HUES6 (cell line): ENCODE results near the gene CMIP.

Experiments used
- H3K27ac ChIP-seq: 2 replicates; pipeline ENCODE4 v1.7.0; 2013; ENCODE audit warnings: low read depth, mild to moderate bottlenecking, low read length, inconsistent platforms
- H3K27me3 ChIP-seq: 2 replicates; pipeline ENCODE4 v1.6.1; 2013; ENCODE audit warnings: low read length; ENCODE audit not compliant: control insufficient read depth, insufficient read depth
- H3K36me3 ChIP-seq: 2 replicates; pipeline ENCODE4 v1.6.1; 2013; ENCODE audit warnings: low read length; ENCODE audit not compliant: control insufficient read depth, insufficient read depth
- H3K4me1 ChIP-seq: 2 replicates; pipeline ENCODE4 v1.6.1; 2013; ENCODE audit warnings: low read length; ENCODE audit not compliant: control insufficient read depth, insufficient read depth
- H3K4me3 ChIP-seq: 2 replicates; pipeline ENCODE4 v1.5.1; 2013; ENCODE audit warnings: low read depth, low read length
- H3K9ac ChIP-seq: one replicate; pipeline ENCODE4 v1.6.1; 2013; ENCODE audit warnings: mild to moderate bottlenecking, low read length
- H3K9me3 ChIP-seq: 2 replicates; pipeline ENCODE4 v1.6.1; 2013; ENCODE audit warnings: low read depth, low read length; ENCODE audit not compliant: control insufficient read depth, insufficient read depth

Gene CMIP

DNA sequence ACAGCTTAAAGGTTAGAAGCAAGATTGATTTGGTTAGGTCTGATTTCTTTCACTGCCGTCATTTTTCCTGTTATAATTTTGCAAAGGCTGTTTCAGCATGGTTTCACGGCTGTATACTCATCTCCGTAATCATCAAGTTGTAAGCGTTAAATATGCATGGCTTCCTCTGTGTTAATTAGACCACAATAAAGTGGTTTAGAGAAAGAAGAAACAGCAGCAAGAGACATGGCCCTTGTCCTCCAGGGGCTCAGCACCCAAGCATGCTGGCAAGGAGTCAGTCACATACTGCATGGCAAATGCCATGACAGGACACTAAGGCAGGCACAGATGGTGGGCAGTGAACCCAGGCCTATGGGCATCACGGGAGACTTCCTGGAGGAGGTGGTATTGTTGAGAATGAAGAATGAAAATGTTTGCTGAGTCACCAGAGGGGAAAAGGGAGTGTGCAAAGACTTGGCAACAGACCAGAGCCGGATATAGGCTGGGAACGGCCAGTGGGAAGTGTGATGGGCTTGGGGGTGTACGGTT lies 273.1 kb downstream of the CMIP start:
- Histone ChIP-seq H3K9ac (peak overlapping the region; percentile 29), H3K36me3 (no peaks in the 10 kb centered on the region), H3K4me1 (peaks cover 48% of the 10 kb centered on the region), H3K4me3 (no peak overlapping the region), H3K27ac (no peak overlapping the region), H3K27me3 (no peaks in the 10 kb centered on the region), H3K9me3 (no peaks in the 10 kb centered on the region)

DNA sequence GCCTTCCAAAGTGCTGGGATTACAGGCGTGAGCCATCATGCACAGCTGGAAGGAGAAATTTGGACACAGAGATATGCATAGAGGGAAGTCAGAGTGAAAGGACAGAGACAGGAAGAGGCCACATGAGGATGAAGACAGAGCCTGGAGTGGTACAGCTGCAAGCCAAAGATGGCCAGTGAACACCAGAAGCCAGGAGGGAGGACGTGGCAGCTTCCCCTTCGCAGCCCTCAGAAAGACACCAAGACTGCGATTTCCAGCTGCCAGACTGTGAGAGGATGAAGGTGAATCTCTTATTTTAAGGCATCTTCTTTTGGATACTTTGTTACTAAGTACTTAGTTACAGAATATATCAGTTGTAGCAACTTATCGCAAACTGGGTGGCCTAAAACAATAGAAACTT lies 274.0 kb downstream of the CMIP start:
- Histone ChIP-seq H3K9ac (no peak overlapping the region), H3K4me1 (peaks cover 42% of the 10 kb centered on the region), H3K27ac (no peak overlapping the region), H3K36me3 (no peaks in the 10 kb centered on the region), H3K9me3 (no peaks in the 10 kb centered on the region), H3K4me3 (no peak overlapping the region), H3K27me3 (no peaks in the 10 kb centered on the region)

DNA sequence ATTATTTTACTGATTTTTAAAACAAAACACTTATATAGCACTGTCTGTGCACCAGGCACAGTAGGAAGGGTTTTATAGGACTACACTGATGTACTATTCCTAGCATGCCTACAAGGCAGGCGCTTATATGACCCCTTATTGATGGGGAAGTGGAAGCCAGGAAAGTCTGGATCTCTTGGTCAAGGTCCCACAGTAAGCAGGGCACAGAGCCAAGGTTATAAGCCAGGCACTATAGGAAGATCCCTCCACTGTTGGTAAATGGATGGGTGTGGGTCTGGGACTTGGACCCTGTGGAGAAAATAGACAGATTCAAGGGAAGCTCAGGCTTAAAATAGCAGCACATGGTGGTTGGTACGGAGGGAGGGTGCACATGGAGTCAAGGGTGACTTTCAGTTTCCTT lies 275.4 kb downstream of the CMIP start:
- peaks cover 43% of the 10 kb centered on the region for H3K4me1 ChIP-seq
- H3K36me3 ChIP-seq, result no peaks in the 10 kb centered on the region
- no peak overlapping the region for H3K27ac ChIP-seq
- no peak overlapping the region for H3K4me3 ChIP-seq
- H3K27me3 ChIP-seq, result no peaks in the 10 kb centered on the region
- H3K9ac ChIP-seq, result no peak overlapping the region
- H3K9me3 ChIP-seq, result no peaks in the 10 kb centered on the region

DNA sequence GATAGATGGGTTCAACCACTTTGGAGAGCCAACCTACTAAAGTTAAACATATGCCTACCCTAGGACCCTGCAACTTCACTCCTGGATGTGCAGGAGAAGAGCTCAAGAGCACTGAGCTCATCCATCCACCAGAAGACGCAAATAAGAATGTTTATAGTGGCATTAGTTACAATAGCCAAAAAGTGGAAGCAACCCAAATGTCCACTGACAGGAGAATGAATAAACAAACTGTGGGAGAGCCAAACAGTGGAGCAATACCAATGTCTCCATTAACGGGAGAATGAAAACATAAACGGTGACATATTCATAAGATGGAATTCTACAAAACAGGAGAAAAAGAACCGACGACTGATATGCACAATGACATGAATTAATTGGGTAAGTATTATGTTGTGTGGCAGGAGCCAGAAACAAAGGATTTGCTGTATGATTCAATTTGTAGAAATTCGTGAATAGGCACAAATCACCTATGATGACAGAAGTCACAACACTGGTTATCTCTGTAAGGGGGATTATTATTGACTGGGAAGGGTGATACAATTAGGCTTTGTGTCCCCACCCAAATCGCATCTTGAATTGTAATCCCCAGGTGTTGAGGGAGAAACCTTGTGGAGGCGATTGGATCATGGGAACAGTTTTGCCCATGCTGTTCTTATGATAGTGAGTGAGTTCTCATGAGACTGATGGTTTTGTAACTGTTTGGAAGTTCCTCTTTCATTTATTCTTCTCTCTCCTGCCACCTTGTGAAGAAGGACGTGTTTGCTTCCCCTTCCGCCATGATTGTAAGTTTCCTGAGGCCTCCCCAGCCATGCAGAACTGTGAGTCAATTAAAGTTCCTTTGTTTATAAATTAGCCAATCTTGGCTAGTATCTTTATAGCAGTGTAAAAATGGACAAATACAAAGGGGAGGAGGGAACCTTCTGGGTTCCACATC lies 276.6 kb downstream of the CMIP start:
- no peak overlapping the region for H3K4me3 ChIP-seq
- H3K9me3 ChIP-seq, result no peaks in the 10 kb centered on the region
- no peaks in the 10 kb centered on the region for H3K27me3 ChIP-seq
- H3K9ac ChIP-seq, result no peak overlapping the region
- peaks cover 35% of the 10 kb centered on the region for H3K4me1 ChIP-seq
- no peak overlapping the region for H3K27ac ChIP-seq
- H3K36me3 ChIP-seq, result no peaks in the 10 kb centered on the region

DNA sequence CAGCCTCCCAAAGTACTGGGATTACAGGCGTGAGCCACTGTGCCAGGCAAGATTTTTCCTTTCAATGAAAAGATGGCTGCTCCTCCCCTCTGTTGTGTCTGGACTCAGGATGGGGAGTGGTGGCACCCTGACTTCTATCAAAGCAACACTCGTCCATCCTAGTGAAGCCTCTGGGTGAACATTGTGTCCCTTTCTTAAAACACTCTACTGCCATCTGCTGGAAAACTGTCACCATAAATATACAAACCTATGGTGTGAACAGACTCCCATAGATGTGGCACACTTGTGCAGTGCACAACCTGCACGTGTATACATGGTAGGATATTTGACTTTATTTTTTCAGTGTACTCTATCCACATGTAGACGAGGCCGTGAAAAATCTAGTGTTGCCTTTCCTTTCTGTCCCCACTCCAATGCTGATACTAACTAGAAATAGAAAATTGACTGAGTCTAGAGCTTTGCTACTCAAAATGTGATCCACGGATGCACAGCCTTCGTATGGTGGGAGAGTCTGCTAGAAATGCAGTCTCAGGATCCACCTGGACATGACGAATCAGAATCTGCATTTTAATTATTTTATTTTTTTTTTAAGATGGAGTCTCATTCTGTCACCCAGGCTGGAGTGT lies 278.6 kb downstream of the CMIP start:
- no peak overlapping the region for H3K27ac ChIP-seq
- peaks cover 21% of the 10 kb centered on the region for H3K4me1 ChIP-seq
- no peaks in the 10 kb centered on the region for H3K9me3 ChIP-seq
- no peaks in the 10 kb centered on the region for H3K36me3 ChIP-seq
- no peak overlapping the region for H3K9ac ChIP-seq
- H3K4me3 ChIP-seq, result no peak overlapping the region
- no peaks in the 10 kb centered on the region for H3K27me3 ChIP-seq

DNA sequence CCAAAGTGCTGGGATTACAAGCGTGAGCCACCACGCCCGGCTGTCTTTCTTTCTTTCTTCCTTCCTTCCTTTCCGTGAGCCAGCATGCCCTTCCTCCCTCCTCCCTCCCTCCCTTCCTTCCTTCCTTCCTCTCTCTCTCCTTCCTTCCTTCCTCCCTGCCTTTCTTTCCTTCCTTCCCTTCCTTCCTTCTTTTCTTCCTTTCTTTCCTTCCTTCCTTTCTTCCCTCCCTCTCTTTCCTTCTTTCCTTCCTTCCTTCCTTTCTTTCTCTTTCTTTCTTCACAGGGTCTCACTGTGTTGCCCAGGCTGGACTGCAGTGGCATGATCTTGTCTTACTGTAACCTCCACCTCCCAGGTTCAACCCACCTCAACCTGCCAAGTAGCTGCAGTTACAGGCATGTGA lies 283.8 kb downstream of the CMIP start:
- H3K9me3 ChIP-seq, result no peaks in the 10 kb centered on the region
- no peak overlapping the region for H3K9ac ChIP-seq
- no peak overlapping the region for H3K27ac ChIP-seq
- H3K36me3 ChIP-seq, result no peaks in the 10 kb centered on the region
- no peak overlapping the region for H3K4me3 ChIP-seq
- H3K4me1 ChIP-seq, result peaks cover 33% of the 10 kb centered on the region
- no peaks in the 10 kb centered on the region for H3K27me3 ChIP-seq

DNA sequence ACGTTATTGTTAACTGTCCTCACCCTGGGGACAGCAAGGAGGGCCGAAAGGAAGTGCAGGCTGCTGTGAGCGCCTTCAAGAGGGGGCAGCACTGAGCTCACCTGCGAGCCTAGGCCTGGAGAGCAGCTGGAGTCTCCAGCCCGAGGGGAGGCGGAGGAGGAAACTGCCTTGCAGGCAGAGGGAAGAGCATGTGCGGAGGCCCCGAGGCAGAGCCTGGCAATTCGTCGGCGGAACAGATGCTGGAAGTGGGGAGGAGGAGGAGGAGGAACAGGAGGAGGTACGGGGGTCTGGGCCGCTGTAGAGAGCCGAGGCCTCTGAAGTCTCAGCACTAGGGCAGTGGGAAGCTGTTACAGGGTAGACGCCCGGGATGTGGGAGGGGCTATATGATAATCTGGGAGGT lies 284.8 kb downstream of the CMIP start:
- Histone ChIP-seq H3K27me3 (no peaks in the 10 kb centered on the region), H3K4me3 (no peak overlapping the region), H3K9me3 (no peaks in the 10 kb centered on the region), H3K9ac (no peak overlapping the region), H3K36me3 (no peaks in the 10 kb centered on the region), H3K27ac (no peak overlapping the region), H3K4me1 (peaks cover 30% of the 10 kb centered on the region)

DNA sequence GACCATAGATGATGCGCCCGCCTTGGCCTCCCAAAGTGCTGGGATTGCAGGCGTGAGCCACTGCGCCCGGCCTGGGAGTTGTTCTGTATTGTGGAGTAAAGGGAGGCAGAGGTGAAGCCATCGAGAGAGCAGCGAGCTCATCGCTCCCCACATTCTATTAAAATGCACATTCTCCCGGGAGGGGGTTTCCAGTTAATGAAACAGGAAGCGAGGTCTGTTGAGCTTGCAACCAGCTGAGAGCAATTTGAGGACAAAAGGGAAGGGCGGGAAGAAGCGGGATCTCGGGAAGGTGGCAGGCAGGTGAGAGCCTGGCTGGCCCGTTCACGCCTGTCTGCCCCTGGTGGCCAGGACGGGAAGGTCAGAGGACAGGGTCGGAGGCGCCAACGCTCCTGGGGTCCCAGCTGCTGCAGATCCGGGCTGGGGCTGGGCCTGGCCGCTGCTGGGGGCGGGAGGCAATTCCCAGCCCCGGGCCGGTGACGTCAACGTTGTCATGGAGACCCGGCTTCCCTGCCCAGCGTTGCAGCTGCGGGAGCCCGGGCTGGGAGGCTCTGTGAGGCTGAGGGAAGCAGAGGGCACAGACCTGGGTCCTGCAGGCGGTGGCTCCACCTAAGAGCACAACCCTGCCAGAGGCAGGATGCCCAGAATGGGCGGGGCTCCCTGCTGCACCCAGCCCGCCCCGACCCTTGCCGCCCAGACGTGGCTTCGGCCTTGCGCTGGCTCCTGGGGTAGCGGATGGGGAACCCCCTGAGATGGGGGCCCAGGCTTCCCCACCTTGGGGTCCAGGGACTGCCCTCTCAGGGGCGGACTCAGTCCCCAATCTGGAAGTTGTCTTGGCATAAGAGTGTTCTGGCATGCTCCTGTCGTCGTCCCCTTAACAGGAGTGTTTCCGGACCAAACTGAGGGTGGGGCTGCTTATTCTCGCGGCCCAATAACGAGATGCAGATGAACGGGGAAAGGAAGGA lies 285.8 kb downstream of the CMIP start:
- Histone ChIP-seq H3K4me1 (peaks cover 22% of the 10 kb centered on the region), H3K9me3 (no peaks in the 10 kb centered on the region), H3K36me3 (no peaks in the 10 kb centered on the region), H3K27me3 (no peaks in the 10 kb centered on the region), H3K9ac (peak overlapping the region; percentile 65), H3K4me3 (peak overlapping the region; percentile 48), H3K27ac (peak overlapping the region; percentile 76)

DNA sequence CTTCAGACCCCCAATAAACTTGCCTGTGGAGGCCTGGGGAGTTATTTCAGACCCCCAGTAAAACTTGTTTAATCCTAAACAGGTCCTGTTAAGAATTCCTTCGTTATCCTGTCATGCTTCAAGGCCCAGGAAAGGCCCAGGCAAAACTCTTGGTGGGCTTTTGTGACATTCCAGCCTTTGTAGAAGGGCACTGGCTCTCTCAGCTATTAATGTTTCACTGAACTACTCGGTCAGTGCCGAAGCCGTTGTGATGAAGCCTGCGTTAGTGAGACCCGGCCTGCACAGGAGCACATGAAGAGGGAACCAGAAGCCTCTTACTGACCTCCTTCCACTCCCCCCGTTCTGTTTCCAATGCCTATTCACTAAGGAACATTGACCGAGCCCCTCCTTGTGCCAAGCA lies 287.0 kb downstream of the CMIP start:
- Histone ChIP-seq H3K4me1 (peaks cover 22% of the 10 kb centered on the region), H3K4me3 (no peak overlapping the region), H3K9me3 (no peaks in the 10 kb centered on the region), H3K36me3 (no peaks in the 10 kb centered on the region), H3K9ac (no peak overlapping the region), H3K27ac (no peak overlapping the region), H3K27me3 (no peaks in the 10 kb centered on the region)

DNA sequence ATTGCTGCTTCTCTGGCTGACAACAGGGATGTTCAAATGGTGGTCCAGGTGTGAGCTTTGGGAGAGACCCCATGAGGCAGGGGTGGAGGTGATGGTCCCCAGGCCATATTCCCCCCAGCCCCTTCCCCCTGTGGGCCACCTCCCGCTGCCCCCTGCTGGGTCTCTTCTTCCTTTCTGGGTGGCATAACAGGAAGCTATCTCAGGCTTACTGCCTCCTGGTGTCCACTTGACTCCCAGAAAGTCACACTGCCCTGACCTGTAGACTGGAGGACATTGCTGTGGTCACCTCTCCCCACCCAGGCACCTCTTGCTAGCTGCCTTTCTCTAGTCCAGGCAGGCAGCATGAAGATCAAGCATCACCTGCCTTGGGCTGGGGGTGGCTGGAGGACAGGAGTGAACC lies 288.1 kb downstream of the CMIP start:
- Histone ChIP-seq H3K36me3 (no peaks in the 10 kb centered on the region), H3K27ac (no peak overlapping the region), H3K4me3 (no peak overlapping the region), H3K9ac (no peak overlapping the region), H3K4me1 (peaks cover 22% of the 10 kb centered on the region), H3K9me3 (no peaks in the 10 kb centered on the region), H3K27me3 (no peaks in the 10 kb centered on the region)
